Occipital lobe (tissue), 2 donors: Measurements from ENCODE around the gene SRRD. TPM values are rescaled to one million over a fixed set of nuclear protein-coding genes. Genes with fewer than 3 reads are reported as not detected.
"Not testable (repeated sequence)": the region's sequence is repeated elsewhere in the genome, so short reads cannot be mapped to it uniquely, and the experiment has no call there.

Experiments used
- DNase-seq: peaks from one replicate; lab custom pipeline; 2025; lab: John Stamatoyannopoulos, UW
- total RNA-seq: library from RNA; depleted of rRNA; stranded (reverse); fragments of >200 nt; gene quantifications from one replicate; pipeline ENCODE4 v1.2.3, GENCODE V29; 2014

Gene SRRD
- total RNA-seq, 1 donor from 2014 or later = 19.5 TPM

GRCh38 chr22:26517429-26517828, 33.8 kb downstream of the SRRD start:
- no peak for DNase-seq

- DNase-seq = no peak
Observed at GRCh38 chr22:26522012-26522411, 38.3 kb downstream of the SRRD start.

- DNase-seq = no peak
Observed at GRCh38 chr22:26522592-26522991, 38.9 kb downstream of the SRRD start.

GRCh38 chr22:26524870-26525269, 41.2 kb downstream of the SRRD start:
- DNase-seq = no peak

- DNase-seq = no peak
Observed at GRCh38 chr22:26525946-26526564, 42.4 kb downstream of the SRRD start.

- DNase-seq = no peak
Observed at GRCh38 chr22:26527167-26527566, 43.5 kb downstream of the SRRD start.

GRCh38 chr22:26527574-26528465, 44.1 kb downstream of the SRRD start:
- DNase-seq = no peak

GRCh38 chr22:26528518-26528917, 44.8 kb downstream of the SRRD start:
- not testable (repeated sequence) for DNase-seq

GRCh38 chr22:26529345-26529744, 45.7 kb downstream of the SRRD start:
- DNase-seq = no peak

GRCh38 chr22:26534171-26534855, 50.6 kb downstream of the SRRD start:
- DNase-seq = no peak

GRCh38 chr22:26534874-26535602, 51.4 kb downstream of the SRRD start:
- DNase-seq = no peak

- no peak for DNase-seq
Observed at GRCh38 chr22:26535603-26535908, 51.9 kb downstream of the SRRD start.

- DNase-seq = no peak
Observed at GRCh38 chr22:26536056-26536761, 52.5 kb downstream of the SRRD start.

GRCh38 chr22:26536762-26537134, 53.1 kb downstream of the SRRD start:
- DNase-seq = no peak

- DNase-seq = no peak
Observed at GRCh38 chr22:26540119-26540518, 56.4 kb downstream of the SRRD start.

- no peak for DNase-seq
Observed at GRCh38 chr22:26541167-26541819, 57.6 kb downstream of the SRRD start.

- DNase-seq = no peak
Observed at GRCh38 chr22:26542831-26543230, 59.2 kb downstream of the SRRD start.
